Ishikawa (cell line): ENCODE results near the gene KCNJ15.

ENCODE experiments used
- CEBPB ChIP-seq: IDR thresholded peaks from 2 replicates; pipeline ENCODE4 v1.6.1; 2012
- CREB1 ChIP-seq: IDR thresholded peaks from 2 replicates; pipeline ENCODE4 v1.6.1; 2012; ENCODE audit warnings: low read depth
- EGR1 ChIP-seq: IDR thresholded peaks from 2 replicates; pipeline ENCODE4 v1.6.1; 2012
- EP300 ChIP-seq: IDR thresholded peaks from 2 replicates; pipeline ENCODE4 v1.6.1; 2012; ENCODE audit warnings: borderline replicate concordance
- FOXM1 ChIP-seq: IDR thresholded peaks from 2 replicates; pipeline ENCODE4 v1.6.1; 2012; ENCODE audit warnings: low read depth, borderline replicate concordance
- MAX ChIP-seq: IDR thresholded peaks from 2 replicates; pipeline ENCODE4 v1.6.1; 2012
- NFIC ChIP-seq: IDR thresholded peaks from 2 replicates; pipeline ENCODE4 v1.6.1; 2012
- RAD21 ChIP-seq: IDR thresholded peaks from 2 replicates; pipeline ENCODE4 v1.6.1; 2012; ENCODE audit warnings: low read depth
- TAF1 ChIP-seq: IDR thresholded peaks from 2 replicates; pipeline ENCODE4 v1.6.1; 2012; ENCODE audit warnings: low read depth, mild to moderate bottlenecking
- TCF12 ChIP-seq: IDR thresholded peaks from 2 replicates; pipeline ENCODE4 v1.6.1; 2012; ENCODE audit warnings: low read depth
- USF1 ChIP-seq: IDR thresholded peaks from 2 replicates; pipeline ENCODE4 v1.6.1; 2012
- ZBTB7A ChIP-seq: IDR thresholded peaks from 2 replicates; pipeline ENCODE4 v1.6.1; 2012; ENCODE audit warnings: low read depth
- TF ChIP-seq, protein P1 (sequence below): IDR thresholded peaks from 2 replicates; pipeline ENCODE4 v1.6.1; 2012; ENCODE audit warnings: low read depth, mild to moderate bottlenecking

GRCh38 chr21:38249256-38249655 lies 7.5 kb upstream of the KCNJ15 start:
- TF ChIP-seq EP300, result no peak
- TF ChIP-seq EGR1, result no peak
- TF ChIP-seq CEBPB, result no peak
- no peak for TF ChIP-seq CREB1
- no peak for TF ChIP-seq ZBTB7A
- TF ChIP-seq MAX, result no peak
- TF ChIP-seq, protein P1, sequence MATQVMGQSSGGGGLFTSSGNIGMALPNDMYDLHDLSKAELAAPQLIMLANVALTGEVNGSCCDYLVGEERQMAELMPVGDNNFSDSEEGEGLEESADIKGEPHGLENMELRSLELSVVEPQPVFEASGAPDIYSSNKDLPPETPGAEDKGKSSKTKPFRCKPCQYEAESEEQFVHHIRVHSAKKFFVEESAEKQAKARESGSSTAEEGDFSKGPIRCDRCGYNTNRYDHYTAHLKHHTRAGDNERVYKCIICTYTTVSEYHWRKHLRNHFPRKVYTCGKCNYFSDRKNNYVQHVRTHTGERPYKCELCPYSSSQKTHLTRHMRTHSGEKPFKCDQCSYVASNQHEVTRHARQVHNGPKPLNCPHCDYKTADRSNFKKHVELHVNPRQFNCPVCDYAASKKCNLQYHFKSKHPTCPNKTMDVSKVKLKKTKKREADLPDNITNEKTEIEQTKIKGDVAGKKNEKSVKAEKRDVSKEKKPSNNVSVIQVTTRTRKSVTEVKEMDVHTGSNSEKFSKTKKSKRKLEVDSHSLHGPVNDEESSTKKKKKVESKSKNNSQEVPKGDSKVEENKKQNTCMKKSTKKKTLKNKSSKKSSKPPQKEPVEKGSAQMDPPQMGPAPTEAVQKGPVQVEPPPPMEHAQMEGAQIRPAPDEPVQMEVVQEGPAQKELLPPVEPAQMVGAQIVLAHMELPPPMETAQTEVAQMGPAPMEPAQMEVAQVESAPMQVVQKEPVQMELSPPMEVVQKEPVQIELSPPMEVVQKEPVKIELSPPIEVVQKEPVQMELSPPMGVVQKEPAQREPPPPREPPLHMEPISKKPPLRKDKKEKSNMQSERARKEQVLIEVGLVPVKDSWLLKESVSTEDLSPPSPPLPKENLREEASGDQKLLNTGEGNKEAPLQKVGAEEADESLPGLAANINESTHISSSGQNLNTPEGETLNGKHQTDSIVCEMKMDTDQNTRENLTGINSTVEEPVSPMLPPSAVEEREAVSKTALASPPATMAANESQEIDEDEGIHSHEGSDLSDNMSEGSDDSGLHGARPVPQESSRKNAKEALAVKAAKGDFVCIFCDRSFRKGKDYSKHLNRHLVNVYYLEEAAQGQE, result no peak
- TF ChIP-seq USF1, result no peak
- TF ChIP-seq NFIC, result no peak
- no peak for TF ChIP-seq FOXM1
- TF ChIP-seq RAD21, result no peak
- TF ChIP-seq TAF1, result no peak
- TF ChIP-seq TCF12, result no peak
